HepG2 (cell line): ENCODE results near the gene DUT. TPM values are rescaled to one million over a fixed set of nuclear protein-coding genes. Genes with fewer than 3 reads are reported as not detected.

Source experiments
- ATAC-seq: fragments of 200-7000 bp; cut with Tn5 transposase; 3 replicates; pipeline ENCODE4 v1.9.1; 2020; ENCODE audit warnings: mild to moderate bottlenecking, moderate library complexity
- BruUV-seq: library from RNA; stranded (reverse); fragments of 400-500 nt; replicated peaks from 2 replicates; lab custom pipeline; 2021; lab: Mats Ljungman, UMichigan
- CTCF ChIA-PET: fragments of 300-600 bp; formaldehyde crosslinking; extraction: SDS; loops from one replicate; lab custom pipeline; 2021; ENCODE audit warnings: low total read pairs, inconsistent platforms, low intra/inter-chr PET ratio; lab: Yijun Ruan, JAX
- POLR2A ChIA-PET: fragments of 350-600 bp; sonication (Branson Sonifier 250); formaldehyde crosslinking; loops from one replicate; lab custom pipeline; 2020; ENCODE audit warnings: antibody characterized with exemption, inconsistent platforms; lab: Yijun Ruan, JAX
- DNase-seq: peaks from one replicate; pipeline ENCODE4 v3.0.0-alpha.2; 2015; ENCODE audit warnings: low spot score
- FAIRE-seq: peaks from 3 replicates; lab custom pipeline; 2011; peaks lifted over from hg19 to GRCh38; lab: Jason Lieb, UNC
- H2AFZ ChIP-seq: one replicate; pipeline ENCODE4 v1.6.1; 2011; ENCODE audit warnings: low read length, inconsistent platforms
- H3K27ac ChIP-seq: fragments of 300-600 bp; 3 replicates; pipeline ENCODE4 v1.8.0; 2011; ENCODE audit warnings: mixed run types, mild to moderate bottlenecking, mixed read lengths, low read length, inconsistent platforms; ENCODE audit not compliant: insufficient read depth; ENCODE audit errors: extremely low read length
- H3K27me3 ChIP-seq, 2 experiments: fragments of 200-600 bp in 1 of 2; 2 replicates in 1 of 2; 3 replicates in 1 of 2; pipeline versions ENCODE4 v1.6.0 to v1.8.0; 2011; ENCODE audit warnings: low read length in 2 of 2, mild to moderate bottlenecking in 2 of 2, moderate library complexity in 2 of 2, inconsistent platforms in 1 of 2; ENCODE audit not compliant: insufficient read depth in 2 of 2, control insufficient read depth in 1 of 2
- H3K36me3 ChIP-seq, 2 experiments: fragments of 200-600 bp in 1 of 2; replicated peaks in 1 of 2; 2 replicates in 1 of 2; 3 replicates in 1 of 2; pipeline versions ENCODE4 v1.5.1 to v1.8.0; 2011; ENCODE audit warnings: low read length in 2 of 2, inconsistent platforms in 1 of 2; ENCODE audit not compliant: insufficient read depth in 2 of 2, control insufficient read depth in 1 of 2
- H3K4me1 ChIP-seq: 2 replicates; pipeline ENCODE4 v1.5.1; 2012; ENCODE audit warnings: low read length, inconsistent platforms; ENCODE audit not compliant: insufficient read depth
- H3K4me2 ChIP-seq: 2 replicates; pipeline ENCODE4 v1.6.0; 2011; ENCODE audit warnings: low read depth, low read length, inconsistent platforms
- H3K4me3 ChIP-seq, 3 experiments: fragments of 200-600 bp in 1 of 3; sonication (generic), shearing (Covaris generic) in 1 of 3; replicated peaks in 1 of 3; 2 replicates each; pipeline ENCODE4 v1.5.1; 2011 to 2016; ENCODE audit warnings: low read length in 3 of 3, inconsistent platforms in 2 of 3, low read depth in 2 of 3, mild to moderate bottlenecking in 2 of 3, control low read depth in 1 of 3, mixed read lengths in 1 of 3; ENCODE audit not compliant: insufficient read depth in 1 of 3
- H3K79me2 ChIP-seq: one replicate; pipeline ENCODE4 v1.6.1; 2011; ENCODE audit warnings: low read length, inconsistent platforms; ENCODE audit not compliant: insufficient read depth
- H3K9ac ChIP-seq: 2 replicates; pipeline ENCODE4 v1.6.0; 2011; ENCODE audit warnings: mild to moderate bottlenecking, low read depth, low read length, inconsistent platforms; ENCODE audit not compliant: insufficient read depth
- H3K9me3 ChIP-seq: 2 replicates; pipeline ENCODE4 v1.5.1; 2012; ENCODE audit warnings: mild to moderate bottlenecking, low read length
- H4K20me1 ChIP-seq: 2 replicates; pipeline ENCODE4 v1.6.0; 2011; ENCODE audit warnings: inconsistent platforms, mild to moderate bottlenecking, low read length, moderate library complexity; ENCODE audit not compliant: insufficient read depth
- ARNTL ChIP-seq: sonication (generic); formaldehyde crosslinking; IDR thresholded peaks from 2 replicates; pipeline ENCODE4 v1.4.0; 2020; ENCODE audit warnings: mild to moderate bottlenecking, missing genetic modification reagents
- CBX2 ChIP-seq, 2 experiments: fragments of 200-600 bp in 1 of 2; sonication (generic); formaldehyde crosslinking in 1 of 2; IDR thresholded peaks; 2 replicates each; pipeline versions ENCODE4 v1.7.0 to v1.8.1; 2018 to 2022; ENCODE audit warnings: low read depth in 2 of 2, low read length in 1 of 2, mild to moderate bottlenecking in 1 of 2, missing genetic modification reagents in 1 of 2
- GTF2F1 ChIP-seq: fragments of 150-350 bp; IDR thresholded peaks from 2 replicates; pipeline ENCODE4 v1.6.1; 2014; ENCODE audit warnings: low read length
- HINFP ChIP-seq: sonication (generic); formaldehyde crosslinking; IDR thresholded peaks from 2 replicates; pipeline ENCODE4 v1.4.0; 2020; ENCODE audit warnings: low read depth, mild to moderate bottlenecking, missing genetic modification reagents
- HNRNPLL ChIP-seq: fragments of 200-400 bp; formaldehyde crosslinking; IDR thresholded peaks from 2 replicates; pipeline ENCODE4 v1.6.1; 2017; ENCODE audit warnings: mild to moderate bottlenecking, low read depth, low read length; ENCODE audit not compliant: poor library complexity, severe bottlenecking
- HOXA5 ChIP-seq: sonication (generic); formaldehyde crosslinking; IDR thresholded peaks from 2 replicates; pipeline ENCODE4 v1.4.0; 2020; ENCODE audit warnings: missing genetic modification reagents
- IRF1 ChIP-seq: sonication (generic); formaldehyde crosslinking; IDR thresholded peaks from 2 replicates; pipeline ENCODE4 v1.4.0; 2020; ENCODE audit warnings: low read depth, mild to moderate bottlenecking, missing genetic modification reagents
- NONO ChIP-seq, 2 experiments: fragments of 450-650 bp in 1 of 2; sonication (generic) in 1 of 2; formaldehyde crosslinking in 1 of 2; IDR thresholded peaks in 1 of 2; conservative IDR thresholded peaks in 1 of 2; 2 replicates each; pipeline versions ENCODE4 v1.6.1 to v1.8.0; 2017 to 2022; ENCODE audit warnings: mild to moderate bottlenecking in 1 of 2, missing genetic modification reagents in 1 of 2, moderate library complexity in 1 of 2
- SIX1 ChIP-seq: sonication (generic); formaldehyde crosslinking; IDR thresholded peaks from 2 replicates; pipeline ENCODE4 v1.4.0; 2020; ENCODE audit warnings: missing genetic modification reagents, borderline replicate concordance
- ZNF513 ChIP-seq: sonication (generic); formaldehyde crosslinking; conservative IDR thresholded peaks from 2 replicates; pipeline ENCODE4 v1.5.0; 2020; ENCODE audit warnings: missing genetic modification reagents
- ZNF577 ChIP-seq: sonication (generic); formaldehyde crosslinking; IDR thresholded peaks from 2 replicates; pipeline ENCODE4 v1.4.0; 2020; ENCODE audit warnings: mild to moderate bottlenecking, low read depth, missing genetic modification reagents, borderline replicate concordance
- ZNF598 ChIP-seq: sonication (generic); formaldehyde crosslinking; IDR thresholded peaks from 2 replicates; pipeline ENCODE4 v1.5.1; 2020; ENCODE audit warnings: mild to moderate bottlenecking, missing genetic modification reagents, borderline replicate concordance
- ZNF615 ChIP-seq: sonication (generic); formaldehyde crosslinking; IDR thresholded peaks from 2 replicates; pipeline ENCODE4 v1.5.0; 2020; ENCODE audit warnings: mild to moderate bottlenecking, missing genetic modification reagents, borderline replicate concordance
- ZNF777 ChIP-seq: sonication (generic); formaldehyde crosslinking; IDR thresholded peaks from 2 replicates; pipeline ENCODE4 v1.4.0; 2020; ENCODE audit warnings: missing genetic modification reagents
- WGBS: methylation state at CpG from one replicate; pipeline ENCODE4 v1.1.6; 2017; ENCODE audit warnings: low lambda C conversion rate; 5-methylcytosine and 5-hydroxymethylcytosine counted together
- in situ Hi-C: cut with HindIII; loops from 2 replicates; pipeline ENCODE4 v1.10.0; 2017; ENCODE audit warnings: low pct_unique_long_range_greater_than_20kb; ENCODE audit not compliant: extremely low pct_ligation_motif_present
- intact Hi-C: fragments of 100-400 bp; cut with micrococcal nuclease; formaldehyde crosslinking; loops from one replicate; pipeline ENCODE4 v1.10.0; 2022; ENCODE audit not compliant: unreplicated experiment
- polyA plus RNA-seq, 8 experiments: library from polyadenylated mRNA; depleted of rRNA in 3 of 8; stranded (reverse) in 7 of 8; unstranded in 1 of 8; fragments of >200 nt; fragmentation: Illumina TruSeq in 4 of 8; extraction: Trizol in 4 of 8; gene quantifications; 2 replicates each; pipeline versions ENCODE4 v1.2.1 to v1.2.3, GENCODE V29; 2011 to 2016; ENCODE audit warnings: low read depth in 4 of 8, missing spikeins in 1 of 8, mixed read lengths in 1 of 8; ENCODE audit not compliant: insufficient read depth in 1 of 8
- total RNA-seq, 5 experiments: library from RNA; depleted of rRNA; stranded (reverse); fragments of >200 nt; fragmentation: Illumina TruSeq; extraction: Trizol; gene quantifications; 2 replicates each; pipeline ENCODE4 v1.2.3, GENCODE V29; 2016; ENCODE audit warnings: low read depth in 1 of 5

DUT gene
- total and polyA plus RNA-seq, 2 of the 13 experiments (the other 11 are each of a cell fraction or from before 2014, with no cell fraction given): 36.7 to 131 TPM

GRCh38 chr15:48374472-48374871 is 43.2 kb downstream of the DUT start:
- BruUV-seq: no TSS peak
- CTCF ChIA-PET: no interaction called here

GRCh38 chr15:48375767-48376166 is 44.5 kb downstream of the DUT start:
- POLR2A ChIA-PET: no interaction called here
- no peak for TF ChIP-seq ARNTL (CRISPR knock-in tag)
- TF ChIP-seq ZNF598: no peak
- no peak for TF ChIP-seq HOXA5 (CRISPR knock-in tag)
- TF ChIP-seq NONO (IDR thresholded peaks at IDR 0.05): no peak
- TF ChIP-seq NONO (CRISPR knock-in tag; conservative IDR thresholded peaks at IDR 0.05): no peak
- no peak for TF ChIP-seq CBX2 (IDR thresholded peaks at IDR 0.05; ENCODE audit: low read depth, low read length)
- TF ChIP-seq CBX2 (CRISPR knock-in tag; IDR thresholded peaks at IDR 0.05; ENCODE audit: low read depth): no peak
- no peak for TF ChIP-seq HINFP (CRISPR knock-in tag)
- TF ChIP-seq SIX1 (CRISPR knock-in tag): no peak
- no peak for TF ChIP-seq ZNF577 (CRISPR knock-in tag)
- no peak for TF ChIP-seq HNRNPLL
- TF ChIP-seq IRF1 (CRISPR knock-in tag): no peak
- no peak for TF ChIP-seq GTF2F1

More at GRCh38 chr15:48374472-48374871, 43.2 kb downstream of the DUT start:
- H4K20me1 ChIP-seq: no peaks in the 10 kb centered on the region
- H3K27ac ChIP-seq: no peak overlapping the region
- no peak overlapping the region for H2AFZ ChIP-seq
- ATAC-seq: no peak
- intact Hi-C loops (no loop called here), in situ Hi-C loops (loop anchor here (25.0 kb wide), 1 partner anchor 463 kb away; no protein-coding TSS in a partner anchor)
- no peaks in the 10 kb centered on the region for H3K9me3 ChIP-seq
- DNase-seq: no peak
- no peak for FAIRE-seq
- H3K36me3 ChIP-seq: no peaks in the 10 kb centered on the region
- 4% methylated on average over 3 of the region's 3 CpGs for WGBS
- POLR2A ChIA-PET: no interaction called here
- no peak overlapping the region for H3K4me3 ChIP-seq
- H3K27me3 ChIP-seq: no peaks in the 10 kb centered on the region; a peak in 1 of 5 replicates
- H3K4me2 ChIP-seq: no peak overlapping the region
- H3K79me2 ChIP-seq: no peaks in the 10 kb centered on the region
- TF ChIP-seq ZNF615 (CRISPR knock-in tag) (no peak), ZNF777 (no peak), ZNF513 (CRISPR knock-in tag) (no peak)
- TF ChIP-seq, all 625 proteins: peak for 0
- Histone ChIP-seq H3K9ac (no peak overlapping the region), H3K4me1 (no peaks in the 10 kb centered on the region)

More at GRCh38 chr15:48375767-48376166, 44.5 kb downstream of the DUT start:
- Histone ChIP-seq H2AFZ (no peak overlapping the region), H3K4me2 (no peak overlapping the region), H3K4me1 (no peaks in the 10 kb centered on the region), H3K9me3 (no peaks in the 10 kb centered on the region), H3K79me2 (no peaks in the 10 kb centered on the region), H3K36me3 (no peaks in the 10 kb centered on the region), H3K9ac (no peak overlapping the region), H3K4me3 (no peak overlapping the region), H4K20me1 (no peaks in the 10 kb centered on the region), H3K27ac (no peak overlapping the region), H3K27me3 (no peaks in the 10 kb centered on the region; a peak in 1 of 5 replicates)
- ATAC-seq (no peak), DNase-seq (no peak), FAIRE-seq (no peak)
- in situ Hi-C loops: no loop called here
- CTCF ChIA-PET: no interaction called here
- BruUV-seq: no TSS peak
- intact Hi-C loops: no loop called here
- WGBS: 5% methylated on average over 2 of the region's 2 CpGs
